ENCODE data around the gene ABHD12.

DNA sequence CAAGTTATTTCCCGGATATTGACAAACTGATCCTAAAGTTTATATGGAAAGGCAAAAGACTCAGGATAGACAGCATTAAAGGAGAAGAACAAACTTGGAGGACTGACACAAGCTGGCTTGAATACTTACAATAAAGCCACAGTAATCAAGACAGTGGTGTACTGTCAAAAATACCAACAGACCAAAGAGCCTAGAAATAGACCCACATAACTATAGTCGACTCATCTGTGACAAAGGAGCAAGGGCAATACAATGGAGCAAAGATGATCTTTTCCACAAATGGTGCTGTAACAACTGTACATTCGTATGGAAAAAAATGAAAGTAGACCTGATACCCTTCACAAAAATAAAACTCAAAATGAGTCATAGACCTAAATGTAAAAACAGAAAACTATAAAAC, 46.0 kb downstream of the ABHD12 start:
- TF ChIP-seq, protein P1, sequence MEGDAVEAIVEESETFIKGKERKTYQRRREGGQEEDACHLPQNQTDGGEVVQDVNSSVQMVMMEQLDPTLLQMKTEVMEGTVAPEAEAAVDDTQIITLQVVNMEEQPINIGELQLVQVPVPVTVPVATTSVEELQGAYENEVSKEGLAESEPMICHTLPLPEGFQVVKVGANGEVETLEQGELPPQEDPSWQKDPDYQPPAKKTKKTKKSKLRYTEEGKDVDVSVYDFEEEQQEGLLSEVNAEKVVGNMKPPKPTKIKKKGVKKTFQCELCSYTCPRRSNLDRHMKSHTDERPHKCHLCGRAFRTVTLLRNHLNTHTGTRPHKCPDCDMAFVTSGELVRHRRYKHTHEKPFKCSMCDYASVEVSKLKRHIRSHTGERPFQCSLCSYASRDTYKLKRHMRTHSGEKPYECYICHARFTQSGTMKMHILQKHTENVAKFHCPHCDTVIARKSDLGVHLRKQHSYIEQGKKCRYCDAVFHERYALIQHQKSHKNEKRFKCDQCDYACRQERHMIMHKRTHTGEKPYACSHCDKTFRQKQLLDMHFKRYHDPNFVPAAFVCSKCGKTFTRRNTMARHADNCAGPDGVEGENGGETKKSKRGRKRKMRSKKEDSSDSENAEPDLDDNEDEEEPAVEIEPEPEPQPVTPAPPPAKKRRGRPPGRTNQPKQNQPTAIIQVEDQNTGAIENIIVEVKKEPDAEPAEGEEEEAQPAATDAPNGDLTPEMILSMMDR (conservative IDR thresholded peaks at IDR 0.05): no peak
- no peak for TF ChIP-seq EZH2 (IDR thresholded peaks at IDR 0.05; ENCODE audit: low read depth)

Data from PC-9 (cell line).